PC-9 (cell line): ENCODE data around the gene ZNF423. TPM values are rescaled to one million over a fixed set of nuclear protein-coding genes. Genes with fewer than 3 reads are reported as not detected.

Experiments
- BruUV-seq: library from RNA; stranded (reverse); fragments of 400-500 nt; replicated peaks from 2 replicates; lab custom pipeline; 2021; lab: Mats Ljungman, UMichigan
- CTCF ChIA-PET: fragments of 300-600 bp; sonication (Branson Sonifier 250); formaldehyde crosslinking; loops from one replicate; lab custom pipeline; 2022; ENCODE audit warnings: antibody characterized with exemption; lab: Charles Lee
- POLR2A ChIA-PET: fragments of 300-600 bp; sonication (Branson Sonifier 250); formaldehyde crosslinking; loops from one replicate; lab custom pipeline; 2022; ENCODE audit warnings: antibody characterized with exemption; ENCODE audit not compliant: unreplicated experiment; lab: Charles Lee
- DNase-seq, 2 experiments: peaks; one replicate each; pipeline versions ENCODE4 v3.0.0 to v3.0.0-alpha.2; 2015 to 2022; ENCODE audit warnings: mixed read lengths in 1 of 2
- H2AFZ ChIP-seq: fragments of 200-600 bp; sonication (generic); 2 replicates; pipeline ENCODE4 v1.8.1; 2017; ENCODE audit warnings: antibody characterized with exemption
- H3F3A ChIP-seq: fragments of 200-600 bp; sonication (generic); 2 replicates; pipeline ENCODE4 v1.8.1; 2017; ENCODE audit warnings: antibody characterized with exemption, mild to moderate bottlenecking, low read depth; ENCODE audit not compliant: insufficient read depth
- H3K27ac ChIP-seq: fragments of 200-600 bp; sonication (generic); 2 replicates; pipeline ENCODE4 v1.6.1; 2016; ENCODE audit warnings: mixed run types
- H3K27me3 ChIP-seq: fragments of 200-600 bp; sonication (generic); 2 replicates; pipeline ENCODE4 v1.6.1; 2016; ENCODE audit warnings: low read depth, mixed run types; ENCODE audit not compliant: insufficient read depth
- H3K36me3 ChIP-seq: fragments of 200-600 bp; sonication (generic); 2 replicates; pipeline ENCODE4 v1.6.1; 2016; ENCODE audit warnings: low read depth, mixed run types
- H3K4me1 ChIP-seq: fragments of 200-600 bp; sonication (generic); replicated peaks from 2 replicates; pipeline ENCODE4 v1.6.1; 2016; ENCODE audit warnings: mixed run types; ENCODE audit not compliant: insufficient read depth
- H3K4me2 ChIP-seq: fragments of 200-600 bp; sonication (generic); 2 replicates; pipeline ENCODE4 v1.6.1; 2017; ENCODE audit warnings: mixed run types
- H3K4me3 ChIP-seq: fragments of 200-600 bp; sonication (generic); 2 replicates; pipeline ENCODE4 v1.6.1; 2016; ENCODE audit warnings: mixed run types
- H3K79me2 ChIP-seq: fragments of 200-600 bp; sonication (generic); 2 replicates; pipeline ENCODE4 v1.6.1; 2017; ENCODE audit warnings: low read depth, mixed run types
- H3K9me2 ChIP-seq: fragments of 200-600 bp; sonication (generic); 2 replicates; pipeline ENCODE4 v1.8.1; 2017; ENCODE audit warnings: mild to moderate bottlenecking; ENCODE audit not compliant: insufficient read depth
- H3K9me3 ChIP-seq: fragments of 200-600 bp; sonication (generic); 2 replicates; pipeline ENCODE4 v1.8.1; 2016; ENCODE audit warnings: low read depth; ENCODE audit not compliant: insufficient read depth
- H4K20me1 ChIP-seq: fragments of 200-600 bp; sonication (generic); 2 replicates; pipeline ENCODE4 v1.8.1; 2017; ENCODE audit not compliant: insufficient read depth
- EZH2 ChIP-seq: fragments of 200-600 bp; sonication (generic); IDR thresholded peaks from 2 replicates; pipeline ENCODE4 v1.8.0; 2017; ENCODE audit warnings: antibody characterized with exemption, low read depth
- intact Hi-C: fragments of 100-400 bp; cut with micrococcal nuclease; formaldehyde crosslinking; loops from one replicate; pipeline ENCODE4 v1.10.0; 2022; ENCODE audit not compliant: unreplicated experiment
- total RNA-seq: library from RNA; stranded (reverse); gene quantifications from 2 replicates; pipeline ENCODE4 v1.2.3, GENCODE V29; 2021
- TF ChIP-seq, protein P1 (sequence below): fragments of 200-600 bp; sonication (generic); conservative IDR thresholded peaks from 2 replicates; pipeline ENCODE4 v1.6.1; 2017; ENCODE audit warnings: mixed run types, antibody characterized with exemption, mild to moderate bottlenecking, moderate library complexity

The ZNF423 gene
- total RNA-seq, 1 experiment from 2014 or later = not detected

DNA sequence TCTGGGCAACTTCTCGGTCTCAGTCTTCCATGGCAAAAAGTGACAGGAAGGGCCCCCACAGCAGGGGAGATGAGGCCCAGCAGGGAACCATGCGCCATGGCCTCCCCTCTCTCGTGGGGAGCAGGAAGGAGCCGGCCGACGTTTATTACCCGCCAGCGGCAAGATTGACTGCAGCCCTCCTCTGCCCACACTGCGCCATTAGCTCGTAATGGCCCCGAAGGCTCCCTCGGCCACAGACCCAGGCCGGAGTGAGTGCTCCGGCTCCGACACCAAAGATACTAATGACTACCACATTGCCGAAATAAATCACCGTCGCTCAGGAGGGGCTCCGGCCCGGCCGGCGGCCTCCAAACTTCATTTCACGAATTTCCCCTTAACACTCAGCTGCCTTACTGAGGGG is 255.4 kb downstream of the ZNF423 start:
- Histone ChIP-seq H3F3A (no peaks in the 10 kb centered on the region), H3K27me3 (peaks cover 94% of the 10 kb centered on the region), H3K9me2 (no peaks in the 10 kb centered on the region), H2AFZ (no peak overlapping the region), H3K27ac (no peak overlapping the region), H3K4me2 (no peak overlapping the region), H4K20me1 (no peaks in the 10 kb centered on the region), H3K36me3 (no peaks in the 10 kb centered on the region), H3K4me1 (no peaks in the 10 kb centered on the region), H3K4me3 (no peak overlapping the region), H3K79me2 (no peaks in the 10 kb centered on the region), H3K9me3 (no peaks in the 10 kb centered on the region)
- intact Hi-C loops = no loop called here
- TF ChIP-seq, protein P1, sequence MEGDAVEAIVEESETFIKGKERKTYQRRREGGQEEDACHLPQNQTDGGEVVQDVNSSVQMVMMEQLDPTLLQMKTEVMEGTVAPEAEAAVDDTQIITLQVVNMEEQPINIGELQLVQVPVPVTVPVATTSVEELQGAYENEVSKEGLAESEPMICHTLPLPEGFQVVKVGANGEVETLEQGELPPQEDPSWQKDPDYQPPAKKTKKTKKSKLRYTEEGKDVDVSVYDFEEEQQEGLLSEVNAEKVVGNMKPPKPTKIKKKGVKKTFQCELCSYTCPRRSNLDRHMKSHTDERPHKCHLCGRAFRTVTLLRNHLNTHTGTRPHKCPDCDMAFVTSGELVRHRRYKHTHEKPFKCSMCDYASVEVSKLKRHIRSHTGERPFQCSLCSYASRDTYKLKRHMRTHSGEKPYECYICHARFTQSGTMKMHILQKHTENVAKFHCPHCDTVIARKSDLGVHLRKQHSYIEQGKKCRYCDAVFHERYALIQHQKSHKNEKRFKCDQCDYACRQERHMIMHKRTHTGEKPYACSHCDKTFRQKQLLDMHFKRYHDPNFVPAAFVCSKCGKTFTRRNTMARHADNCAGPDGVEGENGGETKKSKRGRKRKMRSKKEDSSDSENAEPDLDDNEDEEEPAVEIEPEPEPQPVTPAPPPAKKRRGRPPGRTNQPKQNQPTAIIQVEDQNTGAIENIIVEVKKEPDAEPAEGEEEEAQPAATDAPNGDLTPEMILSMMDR = no peak
- TF ChIP-seq EZH2 = no peak
- CTCF ChIA-PET = no interaction called here
- no TSS peak for BruUV-seq
- POLR2A ChIA-PET = no interaction called here
- DNase-seq = no peak

DNA sequence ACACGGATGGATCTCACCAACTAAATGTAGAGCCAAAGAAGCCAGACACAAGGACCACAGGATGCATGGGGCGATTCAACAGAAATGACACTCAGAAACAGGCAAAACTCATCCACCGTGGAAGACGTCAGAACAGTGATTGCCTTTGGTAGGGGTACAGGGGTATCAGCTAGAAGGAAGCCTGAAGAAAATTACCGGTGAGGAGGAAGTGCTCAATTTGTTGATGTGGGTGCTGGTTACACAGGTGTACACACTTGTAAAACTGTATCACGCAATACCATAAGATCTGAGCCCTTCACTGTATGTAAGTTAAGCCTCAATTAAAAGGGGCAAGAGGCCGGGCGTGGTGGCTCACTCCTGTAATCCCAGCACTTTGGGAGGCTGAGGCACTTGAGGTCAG is 256.2 kb downstream of the ZNF423 start:
- Histone ChIP-seq H3K79me2 (no peaks in the 10 kb centered on the region), H3K4me2 (no peak overlapping the region), H3F3A (no peaks in the 10 kb centered on the region), H2AFZ (no peak overlapping the region), H3K4me3 (no peak overlapping the region), H3K27me3 (peaks cover 95% of the 10 kb centered on the region), H4K20me1 (no peaks in the 10 kb centered on the region), H3K27ac (no peak overlapping the region), H3K4me1 (no peaks in the 10 kb centered on the region), H3K9me3 (no peaks in the 10 kb centered on the region), H3K9me2 (no peaks in the 10 kb centered on the region), H3K36me3 (no peaks in the 10 kb centered on the region)
- no peak for DNase-seq
- ChIA-PET CTCF (no interaction called here), POLR2A (no interaction called here)
- intact Hi-C loops = no loop called here
- BruUV-seq = no TSS peak
- TF ChIP-seq, protein P1 = no peak
- no peak for TF ChIP-seq EZH2

DNA sequence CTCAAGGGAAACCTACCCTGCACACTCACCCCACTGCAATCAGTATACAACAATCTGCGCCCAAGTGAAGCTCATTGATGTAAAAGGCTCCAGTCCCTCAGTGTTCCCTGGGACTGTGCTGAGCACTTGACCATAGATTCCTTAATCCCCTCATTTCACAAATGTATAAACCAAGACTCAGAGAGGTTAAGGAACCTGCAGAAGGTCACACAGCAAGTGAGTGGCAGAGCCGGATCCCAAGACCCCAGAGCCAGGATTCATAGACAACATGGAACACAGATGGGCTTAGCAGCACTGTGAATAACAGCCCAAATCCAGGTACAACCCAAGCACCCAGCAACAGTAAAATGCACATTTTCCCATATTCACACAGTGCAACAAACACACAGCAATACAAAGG is 256.6 kb downstream of the ZNF423 start:
- Histone ChIP-seq H3K4me2 (no peak overlapping the region), H2AFZ (no peak overlapping the region), H3K4me1 (no peaks in the 10 kb centered on the region), H3K27ac (no peak overlapping the region), H3K36me3 (no peaks in the 10 kb centered on the region), H3F3A (no peaks in the 10 kb centered on the region), H3K4me3 (no peak overlapping the region), H3K9me2 (no peaks in the 10 kb centered on the region), H3K27me3 (peaks cover 95% of the 10 kb centered on the region), H3K79me2 (no peaks in the 10 kb centered on the region), H4K20me1 (no peaks in the 10 kb centered on the region), H3K9me3 (no peaks in the 10 kb centered on the region)
- intact Hi-C loops = no loop called here
- TF ChIP-seq, protein P1 = no peak
- no peak for TF ChIP-seq EZH2
- DNase-seq = no peak
- ChIA-PET CTCF (no interaction called here), POLR2A (no interaction called here)
- no TSS peak for BruUV-seq
